HG03159 (cell line): ENCODE data around the gene THADA.

Experiments used
- ATAC-seq: cut with Tn5 transposase; IDR thresholded peaks from one replicate; pipeline ENCODE4 v1.9.1; 2021; ENCODE audit warnings: mild to moderate bottlenecking, moderate library complexity; ENCODE audit not compliant: unreplicated experiment

The THADA gene

DNA sequence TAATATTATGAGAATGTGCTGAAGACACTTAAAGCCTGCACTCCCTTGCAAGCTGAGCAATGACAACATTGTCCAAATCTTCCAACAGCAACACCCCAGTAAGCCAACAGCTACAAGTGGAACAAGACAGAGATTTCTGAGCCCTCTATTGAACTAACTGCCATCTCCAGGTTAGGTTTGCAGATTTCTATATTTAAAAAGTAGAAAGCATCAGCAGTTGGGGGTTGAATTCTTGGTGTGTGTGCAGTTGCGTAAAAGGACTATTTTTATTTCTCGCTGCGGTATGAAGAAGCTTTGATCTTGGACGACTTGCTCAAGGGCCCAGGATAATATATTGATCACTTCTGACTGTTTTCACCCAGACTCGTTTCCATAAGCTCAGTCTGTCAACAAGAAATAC lies 263.2 kb downstream of the THADA start:
- ATAC-seq: no peak

DNA sequence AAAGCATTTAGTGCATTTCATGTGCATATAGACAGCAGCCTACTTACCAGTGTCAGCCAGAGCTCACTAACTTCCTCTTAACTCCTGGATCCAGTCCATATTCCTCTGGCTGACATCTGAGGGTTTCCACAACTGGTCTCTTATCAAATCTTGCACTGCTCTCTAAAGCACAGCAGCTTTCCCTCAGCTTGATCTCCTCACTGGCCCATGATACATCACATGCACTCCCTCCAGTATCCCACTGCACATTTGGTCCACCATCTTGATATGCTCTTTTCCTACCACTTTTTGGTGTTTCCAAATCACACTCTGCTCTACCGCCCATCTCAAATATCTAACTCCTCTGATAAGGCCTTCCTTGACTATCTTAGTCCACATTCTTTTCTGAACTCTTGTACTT lies 264.4 kb downstream of the THADA start:
- no peak for ATAC-seq

DNA sequence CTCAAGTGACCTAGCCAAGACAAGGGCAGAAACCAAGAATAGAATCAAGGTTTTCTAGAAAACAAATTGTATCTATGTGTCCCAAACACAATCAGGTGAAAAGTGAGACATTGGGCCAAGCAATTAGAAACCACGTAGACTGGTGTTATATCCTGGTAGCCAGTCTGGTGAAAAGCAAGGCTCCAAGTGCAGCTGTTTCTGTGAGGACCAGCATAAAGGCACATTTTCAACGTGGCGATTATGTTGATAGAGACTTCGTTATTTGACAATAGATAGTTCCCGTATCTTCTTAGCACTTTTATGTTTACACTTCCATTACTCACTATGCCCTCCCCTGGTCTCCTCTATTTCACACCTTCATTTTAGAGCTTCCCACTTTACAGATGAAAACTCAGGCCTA lies 266.2 kb downstream of the THADA start:
- ATAC-seq: no peak

GRCh38 chr2:43328832-43329231 lies 267.0 kb downstream of the THADA start:
- ATAC-seq: no peak

DNA sequence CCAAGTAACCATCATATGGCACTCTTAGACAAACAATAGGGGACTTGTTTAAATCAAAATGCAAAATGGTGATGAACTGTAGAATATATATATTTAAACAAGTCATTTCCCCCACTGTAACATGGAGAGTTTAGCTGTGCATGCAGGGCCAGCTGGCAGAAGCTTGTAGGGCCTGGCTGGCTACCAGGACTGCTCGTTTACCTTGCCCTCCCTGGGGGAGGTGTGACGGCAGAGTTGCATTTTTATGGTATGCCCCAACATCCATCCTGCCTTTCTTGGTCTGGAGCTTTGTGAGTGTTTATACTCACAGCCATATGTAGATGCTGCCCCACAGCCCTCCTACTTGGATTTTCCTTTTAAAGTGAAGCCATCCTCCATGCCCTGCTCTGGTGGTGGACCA lies 267.7 kb downstream of the THADA start:
- ATAC-seq: no peak

GRCh38 chr2:43327119-43327518 lies 268.7 kb downstream of the THADA start:
- ATAC-seq: no peak

DNA sequence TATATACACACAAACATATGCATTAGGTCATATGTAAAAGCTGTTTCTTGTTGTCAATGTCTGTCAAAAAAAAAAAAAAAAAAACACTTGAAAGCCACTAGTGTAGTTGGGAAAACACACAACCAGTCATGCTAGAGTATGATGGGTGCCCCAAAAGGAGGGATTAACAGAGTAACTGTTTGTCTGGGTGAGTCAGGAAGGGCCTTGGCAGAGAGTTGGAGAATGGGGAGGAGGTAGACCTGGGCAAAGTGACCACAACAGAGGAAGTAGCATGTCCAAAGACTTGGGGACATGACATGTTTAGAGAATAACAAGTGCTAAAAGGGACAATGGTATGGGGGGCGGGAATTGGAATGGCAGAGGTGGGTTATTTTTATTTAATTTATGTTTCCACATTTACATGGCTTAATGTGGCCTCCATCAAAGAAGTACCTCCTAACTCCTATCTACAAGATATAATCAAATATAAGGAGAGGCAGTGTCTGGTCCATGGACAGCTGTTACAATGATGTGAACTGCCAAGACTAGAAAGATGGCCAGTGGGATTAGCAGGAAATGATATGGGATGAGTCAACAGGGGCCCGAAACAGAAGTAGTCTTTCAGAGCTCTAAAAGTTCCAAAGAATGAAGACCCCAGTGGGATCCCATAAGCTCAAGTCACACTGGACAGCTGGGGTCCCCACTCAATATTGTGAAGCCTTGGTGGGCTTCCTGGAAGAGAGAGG lies 269.6 kb downstream of the THADA start:
- ATAC-seq: no peak

- ATAC-seq: no peak
Measured at GRCh38 chr2:43325107-43325811, 270.6 kb downstream of the THADA start.

DNA sequence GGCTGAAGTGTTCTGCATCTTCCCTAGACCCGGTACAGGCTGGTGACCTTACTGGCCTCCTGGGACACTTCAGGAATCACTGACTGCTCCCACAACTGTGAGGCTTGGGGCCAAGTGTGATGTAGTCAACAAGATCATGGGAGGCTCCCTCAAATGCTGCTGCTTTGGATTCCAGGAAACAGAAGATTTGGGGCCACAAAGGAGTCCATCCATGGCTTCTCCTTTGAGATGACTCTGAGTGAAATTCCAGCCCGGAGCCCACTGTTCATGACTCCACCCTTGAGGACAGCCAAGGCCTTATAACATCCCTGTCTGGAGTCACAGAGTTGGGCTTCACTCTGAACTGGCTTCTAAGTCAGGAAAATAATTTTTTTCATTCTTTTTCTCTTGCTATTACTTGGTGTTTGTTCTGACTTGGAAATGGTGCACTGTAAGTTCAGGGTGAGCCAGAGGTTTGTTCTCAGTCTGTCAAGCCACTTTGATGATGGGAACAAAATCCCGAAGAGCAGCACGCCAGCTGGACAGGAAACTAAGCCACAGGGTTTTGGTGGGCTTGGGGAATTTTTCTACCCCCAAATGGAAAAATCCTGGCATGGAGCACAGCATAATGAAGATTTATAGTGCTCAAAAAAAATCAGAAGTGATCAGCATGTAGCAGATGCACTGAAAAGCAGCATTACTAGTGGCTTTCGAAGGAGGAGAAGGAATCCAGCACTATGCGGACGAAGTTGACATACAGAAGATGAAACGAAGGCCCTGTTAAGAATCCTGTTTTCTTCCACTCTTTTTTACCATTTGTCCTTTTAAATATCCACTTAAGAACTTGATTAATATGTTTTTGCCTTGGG lies 271.4 kb downstream of the THADA start:
- ATAC-seq: no peak

- no peak for ATAC-seq
Measured at GRCh38 chr2:43323857-43324256, 272.0 kb downstream of the THADA start.

GRCh38 chr2:43321446-43321845 lies 274.4 kb downstream of the THADA start:
- ATAC-seq: no peak

DNA sequence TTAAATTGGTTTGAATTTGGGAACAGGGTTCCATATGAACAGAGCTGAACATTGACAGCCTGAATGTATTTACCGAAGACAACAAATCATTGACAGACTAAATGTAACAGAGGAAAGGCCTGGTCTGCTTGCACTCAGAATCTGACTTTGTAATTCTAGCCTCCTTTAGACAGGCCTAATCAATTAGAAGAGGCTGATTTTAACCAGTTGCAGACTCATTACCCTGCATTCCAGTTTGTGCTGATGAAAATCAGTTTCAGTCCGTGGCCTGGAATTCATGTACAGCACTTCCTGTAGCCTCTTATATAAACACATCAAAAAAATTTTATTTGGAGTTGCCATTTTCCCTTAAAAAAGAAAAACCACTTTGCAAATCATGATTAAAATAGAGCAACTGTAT lies 276.3 kb downstream of the THADA start:
- no peak for ATAC-seq

GRCh38 chr2:43318791-43319190 lies 277.0 kb downstream of the THADA start:
- no peak for ATAC-seq

DNA sequence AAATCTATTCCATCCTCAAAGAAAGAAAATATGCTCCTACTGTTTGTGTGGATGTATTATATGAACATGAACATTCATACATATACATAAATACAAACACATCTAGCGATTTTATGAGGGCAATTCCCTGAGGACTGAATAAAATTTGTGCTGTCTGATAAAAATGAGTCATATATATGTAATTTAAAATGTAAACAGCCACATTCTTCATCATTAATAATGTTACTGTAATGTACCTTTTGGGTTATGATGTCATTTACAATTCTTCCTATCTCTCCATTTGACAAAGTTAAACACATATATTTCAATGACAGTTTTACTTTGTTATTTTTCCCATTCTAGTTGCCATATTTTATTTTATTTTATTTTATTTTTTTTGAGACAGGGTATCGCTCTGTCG lies 278.2 kb downstream of the THADA start:
- no peak for ATAC-seq

- ATAC-seq: no peak
Measured at GRCh38 chr2:43317194-43317593, 278.6 kb downstream of the THADA start.

- no peak for ATAC-seq
Measured at GRCh38 chr2:43315482-43315881, 280.4 kb downstream of the THADA start.

GRCh38 chr2:43314299-43314927 lies 281.4 kb downstream of the THADA start:
- ATAC-seq: no peak

DNA sequence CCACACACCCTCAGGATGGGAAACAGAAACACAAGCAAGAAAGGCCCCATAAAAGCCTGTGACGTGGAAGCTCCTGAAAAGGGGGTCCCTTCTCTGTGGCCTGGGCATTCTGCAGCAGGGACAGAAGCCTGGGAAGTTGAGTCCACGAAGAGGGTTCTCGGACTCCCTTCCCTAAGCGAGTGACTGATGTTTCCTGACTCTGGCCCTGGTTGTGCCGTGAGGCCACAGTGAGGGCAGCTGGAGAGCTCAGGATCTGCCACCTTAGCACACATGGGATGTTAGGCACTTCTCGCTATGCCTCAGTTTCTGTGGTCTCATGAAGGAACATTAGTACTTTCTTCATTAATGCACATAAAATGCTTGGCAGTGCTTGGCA lies 282.2 kb downstream of the THADA start:
- no peak for ATAC-seq

DNA sequence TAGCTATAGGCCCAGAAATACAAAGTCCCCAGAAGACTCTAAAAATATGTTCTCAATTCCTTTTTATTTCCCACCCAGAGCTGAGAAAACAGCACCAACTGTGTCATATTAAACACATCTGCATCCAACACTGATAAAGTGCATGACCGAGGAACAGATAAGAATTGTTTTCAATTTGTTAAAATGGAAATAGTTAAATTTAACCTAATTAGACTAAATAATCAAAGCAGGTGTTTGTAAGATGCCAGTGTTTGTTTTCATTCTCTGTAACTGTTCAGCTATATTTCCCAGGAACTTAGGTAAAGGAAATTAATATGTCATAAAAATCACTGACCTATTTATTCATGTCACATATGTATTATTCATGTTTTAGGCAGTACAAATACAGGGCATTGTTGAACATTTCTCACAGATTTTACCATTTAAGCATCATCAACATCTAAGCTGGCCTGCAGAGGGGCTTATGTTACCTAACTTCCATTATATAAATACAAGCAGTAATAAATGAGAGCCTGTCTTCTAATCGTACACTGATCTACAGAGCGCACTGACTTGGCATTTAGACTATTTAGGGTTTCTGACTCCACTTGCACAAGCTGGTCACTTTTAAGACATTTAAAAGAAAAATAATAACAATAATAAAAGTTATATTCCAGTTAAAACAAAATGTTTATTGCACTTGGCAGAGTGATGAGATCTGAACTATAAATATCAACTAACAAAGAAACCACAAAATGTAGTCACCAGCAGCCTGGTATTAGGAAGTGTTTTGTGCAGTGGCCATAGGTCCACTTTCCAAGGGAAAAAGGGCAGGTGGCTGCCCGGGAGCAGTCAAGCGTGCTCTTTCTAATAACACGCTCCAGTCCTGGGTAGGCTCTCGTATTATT lies 282.8 kb downstream of the THADA start:
- no peak for ATAC-seq

- no peak for ATAC-seq
Measured at GRCh38 chr2:43311276-43311675, 284.6 kb downstream of the THADA start.
